Testis (tissue), 3 donors: ENCODE data around the gene SENP2. TPM values are rescaled to one million over a fixed set of nuclear protein-coding genes. Genes with fewer than 3 reads are reported as not detected.
"Not testable (repeated sequence)": the region's sequence is repeated elsewhere in the genome, so short reads cannot be mapped to it uniquely, and the experiment has no call there.

ENCODE experiments used
- DNase-seq: peaks from one replicate; pipeline ENCODE4 v3.0.0-alpha.2; 2019
- H3K27ac ChIP-seq, 2 donors: fragments of 200-600 bp; sonication (generic); one replicate each; pipeline ENCODE4 v1.5.1; 2019
- H3K27me3 ChIP-seq: fragments of 200-600 bp; sonication (generic); one replicate; pipeline ENCODE4 v1.5.1; 2019
- H3K36me3 ChIP-seq: fragments of 200-600 bp; sonication (generic); one replicate; pipeline ENCODE4 v1.5.1; 2017; ENCODE audit warnings: low read depth; ENCODE audit errors: missing control alignments
- H3K4me1 ChIP-seq: fragments of 200-600 bp; sonication (generic); one replicate; pipeline ENCODE4 v1.5.1; 2019
- H3K4me3 ChIP-seq, 2 donors: fragments of 200-600 bp; sonication (generic); one replicate each; pipeline ENCODE4 v1.5.1; 2017 to 2019
- H3K9me3 ChIP-seq: fragments of 200-600 bp; sonication (generic); one replicate; pipeline ENCODE4 v1.5.1; 2017
- POLR2A ChIP-seq: fragments of 450-650 bp; IDR thresholded peaks from one replicate; pipeline ENCODE4 v1.6.1; 2017; ENCODE audit warnings: antibody characterized with exemption, mild to moderate bottlenecking, moderate library complexity
- WGBS, 2 donors: methylation state at CpG; one replicate each; pipeline ENCODE4 v1.1.5; 2018; 5-methylcytosine and 5-hydroxymethylcytosine counted together
- intact Hi-C: fragments of 100-400 bp; cut with DNase I; formaldehyde crosslinking; loops from one replicate; pipeline ENCODE4 v1.15.1; 2023; ENCODE audit warnings: low total_unique reads
- polyA plus RNA-seq: library from polyadenylated mRNA; stranded (reverse); fragments of 350-450 nt; fragmentation: Illumina TruSeq; extraction: RNeasy Lipid Tissue Mini Kit (QIAGEN cat#74804); gene quantifications from one replicate; pipeline ENCODE4 v1.2.3, GENCODE V29; 2014; ENCODE audit warnings: low read depth, low replicate concordance; ENCODE audit not compliant: insufficient read depth
- total RNA-seq, 2 donors: library from RNA; depleted of rRNA; stranded (reverse); fragments of >200 nt; gene quantifications; one replicate each; pipeline ENCODE4 v1.2.3, GENCODE V29; 2016
- TF ChIP-seq, protein P1 (sequence below), 3 experiments: fragments of 450-650 bp in 2 of 3; fragments of 200-600 bp in 1 of 3; sonication (generic) in 1 of 3; IDR thresholded peaks; one replicate each; pipeline ENCODE4 v1.5.1; 2016 to 2019; ENCODE audit warnings: antibody characterized with exemption in 3 of 3, mild to moderate bottlenecking in 2 of 3, moderate library complexity in 1 of 3

Gene SENP2
- total and polyA plus RNA-seq, 3 donors from 2014 or later: 56.7 to 146 (median 88.1) TPM

DNA sequence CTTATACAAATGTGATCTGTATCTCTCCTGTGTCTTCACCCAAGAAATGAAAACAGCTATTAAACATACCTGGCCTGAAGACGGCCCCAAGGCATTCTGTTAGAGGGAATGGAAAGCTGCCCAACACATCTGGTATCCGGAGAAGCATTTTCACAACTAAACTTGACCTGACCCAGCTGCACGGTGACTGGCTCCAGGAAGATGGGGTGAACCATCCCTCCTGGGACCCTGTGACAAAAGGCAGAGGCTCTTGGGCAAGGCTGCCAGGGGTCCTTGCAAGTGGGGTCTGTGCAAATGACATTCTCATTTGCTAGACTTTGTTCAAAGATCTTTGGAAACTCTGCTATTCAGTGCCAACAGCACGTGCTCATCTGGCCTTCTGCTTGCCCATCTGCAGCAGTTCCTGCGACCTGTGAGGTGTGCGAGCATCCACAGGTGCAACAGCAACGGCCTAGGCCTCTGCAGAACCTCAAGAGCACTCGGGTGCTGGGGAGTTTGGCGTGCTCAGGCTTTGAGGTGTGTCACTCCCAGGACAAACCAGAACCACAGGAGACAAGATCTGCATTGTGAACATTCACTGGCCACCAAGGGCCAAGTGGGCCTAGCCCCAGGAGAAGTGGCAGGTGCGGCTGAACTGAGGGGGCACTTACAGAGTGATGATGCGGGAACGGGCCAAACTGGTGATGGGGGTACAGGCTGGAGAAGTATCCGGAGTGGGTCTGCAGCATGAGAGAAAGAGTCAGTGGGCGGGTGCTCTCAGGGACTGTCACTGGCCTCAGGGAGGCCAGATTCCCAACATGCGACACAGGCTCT lies 71.8 kb downstream of the SENP2 start:
- Histone ChIP-seq H3K4me1 (peaks cover 30% of the 10 kb centered on the region), H3K9me3 (no peaks in the 10 kb centered on the region), H3K4me3 (no peak overlapping the region), H3K27ac (peak overlapping the region; percentile 35 to 86), H3K27me3 (no peaks in the 10 kb centered on the region), H3K36me3 (no peaks in the 10 kb centered on the region)
- intact Hi-C loops: no loop called here
- TF ChIP-seq POLR2A: no peak
- TF ChIP-seq, protein P1, sequence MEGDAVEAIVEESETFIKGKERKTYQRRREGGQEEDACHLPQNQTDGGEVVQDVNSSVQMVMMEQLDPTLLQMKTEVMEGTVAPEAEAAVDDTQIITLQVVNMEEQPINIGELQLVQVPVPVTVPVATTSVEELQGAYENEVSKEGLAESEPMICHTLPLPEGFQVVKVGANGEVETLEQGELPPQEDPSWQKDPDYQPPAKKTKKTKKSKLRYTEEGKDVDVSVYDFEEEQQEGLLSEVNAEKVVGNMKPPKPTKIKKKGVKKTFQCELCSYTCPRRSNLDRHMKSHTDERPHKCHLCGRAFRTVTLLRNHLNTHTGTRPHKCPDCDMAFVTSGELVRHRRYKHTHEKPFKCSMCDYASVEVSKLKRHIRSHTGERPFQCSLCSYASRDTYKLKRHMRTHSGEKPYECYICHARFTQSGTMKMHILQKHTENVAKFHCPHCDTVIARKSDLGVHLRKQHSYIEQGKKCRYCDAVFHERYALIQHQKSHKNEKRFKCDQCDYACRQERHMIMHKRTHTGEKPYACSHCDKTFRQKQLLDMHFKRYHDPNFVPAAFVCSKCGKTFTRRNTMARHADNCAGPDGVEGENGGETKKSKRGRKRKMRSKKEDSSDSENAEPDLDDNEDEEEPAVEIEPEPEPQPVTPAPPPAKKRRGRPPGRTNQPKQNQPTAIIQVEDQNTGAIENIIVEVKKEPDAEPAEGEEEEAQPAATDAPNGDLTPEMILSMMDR (IDR thresholded peaks at IDR 0.05): no peak
- 84 to 92% methylated on average over 9 to 15 of the region's 15 CpGs for WGBS, 2 donors
- no peak for DNase-seq

- Histone ChIP-seq H3K4me3 (no peak overlapping the region), H3K27me3 (no peaks in the 10 kb centered on the region), H3K9me3 (no peaks in the 10 kb centered on the region), H3K27ac (peak overlapping the region; percentile 35 to 86), H3K36me3 (no peaks in the 10 kb centered on the region), H3K4me1 (peaks cover 30% of the 10 kb centered on the region)
- WGBS, 2 donors: 43 to 45% methylated on average over 8 of the region's 8 CpGs
- intact Hi-C loops: no loop called here
- peak; percentile 74 for DNase-seq
- no peak for TF ChIP-seq POLR2A
- TF ChIP-seq, protein P1 (IDR thresholded peaks at IDR 0.05): no peak
Measured at GRCh38 chr3:185658504-185658912, 72.4 kb downstream of the SENP2 start.

- 48 to 77% methylated on average over 1 of the region's 1 CpG for WGBS, 2 donors
- intact Hi-C loops: no loop called here
- Histone ChIP-seq H3K27ac (peak overlapping the region; percentile 35 to 86), H3K4me1 (peaks cover 30% of the 10 kb centered on the region), H3K27me3 (no peaks in the 10 kb centered on the region), H3K9me3 (no peaks in the 10 kb centered on the region), H3K4me3 (no peak overlapping the region), H3K36me3 (no peaks in the 10 kb centered on the region)
- no peak for DNase-seq
- TF ChIP-seq POLR2A: no peak
- TF ChIP-seq, protein P1 (IDR thresholded peaks at IDR 0.05): no peak
Measured at GRCh38 chr3:185658943-185659342, 72.8 kb downstream of the SENP2 start.

DNA sequence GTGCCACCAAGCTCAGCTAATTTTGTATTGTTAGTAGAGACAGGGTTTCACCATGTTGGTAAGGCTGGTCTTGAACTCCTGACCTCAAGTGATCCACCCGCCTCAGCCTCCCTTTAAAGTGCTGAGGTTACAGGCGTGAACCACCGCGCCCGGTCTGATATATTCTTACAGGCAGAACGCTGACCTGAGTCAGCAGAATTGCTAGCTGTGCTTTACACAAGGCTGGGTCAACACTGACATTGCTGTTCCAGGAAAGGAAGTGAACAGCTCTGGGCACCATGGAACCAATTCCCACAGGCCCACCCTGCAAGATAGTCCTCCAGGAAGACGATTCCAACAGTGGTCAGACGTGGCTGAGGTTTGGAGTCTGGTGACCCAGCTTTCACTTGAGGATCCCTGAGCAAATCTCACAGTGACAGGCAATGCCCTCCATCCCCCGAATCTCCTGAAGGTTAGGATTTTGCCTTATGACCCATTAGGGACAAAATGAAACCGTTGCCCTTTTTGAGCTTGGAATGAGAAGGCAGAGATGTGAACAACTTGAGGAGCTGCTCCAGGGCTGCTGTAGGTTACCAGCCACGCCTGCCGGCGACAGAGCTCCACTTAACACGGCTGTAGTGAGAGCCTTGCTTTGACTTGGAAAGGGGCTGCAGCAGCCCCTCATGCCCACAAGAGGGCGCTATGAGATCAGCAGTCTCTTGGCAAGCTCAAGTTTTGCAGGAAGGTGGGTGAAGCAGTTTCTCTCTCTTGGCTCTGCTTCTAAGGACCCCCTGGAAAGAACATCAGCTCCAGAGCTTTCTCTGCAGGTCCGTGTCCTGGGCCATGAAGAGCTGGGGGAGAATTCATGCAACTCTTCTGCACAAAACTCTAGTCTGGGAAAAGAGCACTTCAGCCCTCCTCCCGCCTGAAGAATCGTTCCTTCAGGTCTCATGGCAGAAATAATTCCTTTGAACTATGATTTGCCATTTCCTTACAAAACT lies 74.1 kb downstream of the SENP2 start:
- TF ChIP-seq, protein P1 (IDR thresholded peaks at IDR 0.05): peak; percentile 72 to 96 (median 88)
- no peak for TF ChIP-seq POLR2A
- H3K27me3 ChIP-seq: no peaks in the 10 kb centered on the region
- H3K9me3 ChIP-seq: no peaks in the 10 kb centered on the region
- no peaks in the 10 kb centered on the region for H3K36me3 ChIP-seq
- no peak overlapping the region for H3K4me3 ChIP-seq
- 41 to 56% methylated on average over 7 to 18 of the region's 18 CpGs for WGBS, 2 donors
- H3K4me1 ChIP-seq: peaks cover 30% of the 10 kb centered on the region
- DNase-seq: peak; percentile 88
- intact Hi-C loops: loop anchor here (10.0 kb wide), 1 partner anchor 105 kb away; no protein-coding TSS in a partner anchor
- H3K27ac ChIP-seq: peak overlapping the region in 1 of 2 donors; percentile 86

DNA sequence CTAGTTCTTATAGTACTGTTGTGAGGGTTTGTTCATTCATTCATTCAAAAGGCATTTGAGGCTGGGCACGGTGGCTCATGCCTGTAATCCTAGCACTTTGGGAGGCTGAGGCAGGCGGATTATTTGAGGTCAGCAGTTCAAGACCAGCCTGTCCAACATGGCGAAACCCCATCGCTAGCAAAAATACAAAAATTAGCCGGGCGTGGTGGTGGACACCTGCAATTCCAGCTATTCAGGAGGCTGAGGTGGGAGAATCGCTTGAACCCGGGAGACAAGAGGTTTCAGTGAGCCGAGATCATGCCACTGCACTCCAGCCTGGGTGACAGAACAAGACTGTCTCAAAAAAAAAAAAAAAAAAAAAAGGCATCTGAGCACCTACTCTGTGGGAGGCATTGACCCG lies 75.2 kb downstream of the SENP2 start:
- H3K27me3 ChIP-seq, H3K27ac ChIP-seq, H3K4me3 ChIP-seq, H3K9me3 ChIP-seq, H3K36me3 ChIP-seq, DNase-seq: not testable (repeated sequence)
- WGBS, 2 donors: 92 to 93% methylated on average over 10 of the region's 10 CpGs
- intact Hi-C loops: loop anchor here (10.0 kb wide), 1 partner anchor 104 kb away; no protein-coding TSS in a partner anchor
- H3K4me1 ChIP-seq: peaks cover 26% of the 10 kb centered on the region
